GM12873 (cell line): ENCODE measurements around the gene PRRT1.

ENCODE experiments used
- CTCF ChIP-seq: IDR thresholded peaks from 2 replicates; pipeline ENCODE4 v1.5.1; 2012; ENCODE audit warnings: low read depth, mild to moderate bottlenecking, moderate library complexity, low read length, control low read depth; ENCODE audit not compliant: insufficient read depth; ENCODE audit errors: missing control alignments

Gene PRRT1

GRCh38 chr6:32151863-32152768, at the start of gene PRRT1:
TSS of gene PRRT1 (minus strand) at chr6:32151939. CDS start at chr6:32151827, 112 bp downstream.
- TF ChIP-seq CTCF: no peak

GRCh38 chr6:32200711-32201475, 49.2 kb upstream of the PRRT1 start:
- no peak for TF ChIP-seq CTCF

DNA sequence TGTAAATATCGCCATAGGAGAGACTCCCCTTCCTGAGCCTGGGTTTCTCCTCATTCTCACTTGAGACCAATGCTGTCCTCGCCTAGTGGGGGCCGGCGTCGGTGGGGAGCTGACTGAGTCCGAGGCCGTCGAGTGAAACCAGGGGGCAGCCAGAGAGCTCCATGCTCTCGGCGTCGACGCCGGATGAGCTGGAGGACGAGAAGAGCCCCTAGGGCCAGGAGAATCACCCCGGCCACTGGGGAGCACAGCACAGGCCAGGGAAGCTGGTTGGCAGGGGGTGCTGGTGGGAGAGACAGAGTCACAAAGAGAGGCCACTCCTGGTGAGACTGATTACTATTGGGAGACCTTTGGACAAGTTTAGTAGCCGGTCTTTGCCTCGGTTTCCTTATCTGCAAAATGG, 47.1 kb upstream of the PRRT1 start:
- TF ChIP-seq CTCF: no peak

DNA sequence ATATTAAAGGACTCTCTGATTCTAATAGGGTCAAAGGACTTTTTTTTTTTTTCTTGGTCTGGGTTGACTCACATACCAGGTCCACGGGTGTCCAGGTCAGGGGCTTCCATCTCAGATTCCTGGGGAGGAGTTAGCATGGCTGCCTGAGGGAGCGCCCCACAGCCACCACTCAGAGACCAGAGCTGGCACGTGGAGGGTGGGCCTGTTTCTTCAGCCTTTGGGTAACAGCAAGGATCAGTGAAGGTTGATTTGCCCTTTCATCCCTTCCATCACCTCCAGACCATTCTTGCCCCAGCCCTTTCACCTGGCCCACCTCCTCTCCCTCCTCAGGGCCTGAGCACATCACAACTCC, 46.6 kb upstream of the PRRT1 start:
- TF ChIP-seq CTCF: no peak

DNA sequence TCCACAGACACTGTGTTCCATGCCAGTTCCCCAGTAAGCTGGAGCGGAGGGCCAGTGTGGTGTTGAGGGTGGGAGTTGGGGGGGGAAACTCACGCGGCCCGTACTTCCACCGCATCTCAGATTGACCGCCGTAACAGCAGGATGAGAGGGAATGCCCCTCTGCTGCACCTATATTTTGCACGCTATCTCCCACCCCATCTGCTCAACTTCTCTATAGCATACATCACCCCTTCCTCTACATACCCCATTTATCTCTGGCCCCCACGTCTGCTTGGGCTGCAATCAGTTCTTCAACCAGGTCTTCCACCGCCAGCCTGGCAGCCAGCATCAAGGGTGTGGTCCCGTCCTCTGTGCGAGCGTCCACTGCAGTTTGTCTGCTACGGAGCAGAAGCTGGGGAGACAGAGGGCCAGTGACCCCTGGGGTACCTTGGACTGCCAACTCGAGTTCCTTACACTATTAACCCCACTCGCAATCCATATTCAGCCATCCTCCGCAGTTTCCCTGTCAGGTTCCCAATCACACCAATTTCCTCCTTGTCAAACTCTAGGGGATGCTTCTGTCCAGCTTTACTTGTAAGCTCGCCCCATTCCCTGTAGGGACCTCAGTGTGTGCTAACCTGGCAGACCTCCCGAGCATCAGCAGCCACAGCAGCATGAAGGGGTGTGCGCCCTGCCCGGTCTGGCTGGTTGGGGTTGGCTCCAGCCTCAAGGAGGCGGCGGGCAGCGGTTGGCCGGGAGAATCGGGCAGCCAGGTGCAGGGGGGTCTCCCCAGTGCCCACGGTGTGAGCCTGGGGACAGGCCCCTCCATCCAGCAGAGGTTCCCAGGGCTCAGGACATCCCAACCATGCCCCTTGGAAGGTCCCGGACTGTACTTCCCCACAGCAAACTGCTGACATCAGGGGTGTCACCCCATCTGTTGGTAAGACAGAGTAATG, 45.2 kb upstream of the PRRT1 start:
- peak; percentile 28 for TF ChIP-seq CTCF

DNA sequence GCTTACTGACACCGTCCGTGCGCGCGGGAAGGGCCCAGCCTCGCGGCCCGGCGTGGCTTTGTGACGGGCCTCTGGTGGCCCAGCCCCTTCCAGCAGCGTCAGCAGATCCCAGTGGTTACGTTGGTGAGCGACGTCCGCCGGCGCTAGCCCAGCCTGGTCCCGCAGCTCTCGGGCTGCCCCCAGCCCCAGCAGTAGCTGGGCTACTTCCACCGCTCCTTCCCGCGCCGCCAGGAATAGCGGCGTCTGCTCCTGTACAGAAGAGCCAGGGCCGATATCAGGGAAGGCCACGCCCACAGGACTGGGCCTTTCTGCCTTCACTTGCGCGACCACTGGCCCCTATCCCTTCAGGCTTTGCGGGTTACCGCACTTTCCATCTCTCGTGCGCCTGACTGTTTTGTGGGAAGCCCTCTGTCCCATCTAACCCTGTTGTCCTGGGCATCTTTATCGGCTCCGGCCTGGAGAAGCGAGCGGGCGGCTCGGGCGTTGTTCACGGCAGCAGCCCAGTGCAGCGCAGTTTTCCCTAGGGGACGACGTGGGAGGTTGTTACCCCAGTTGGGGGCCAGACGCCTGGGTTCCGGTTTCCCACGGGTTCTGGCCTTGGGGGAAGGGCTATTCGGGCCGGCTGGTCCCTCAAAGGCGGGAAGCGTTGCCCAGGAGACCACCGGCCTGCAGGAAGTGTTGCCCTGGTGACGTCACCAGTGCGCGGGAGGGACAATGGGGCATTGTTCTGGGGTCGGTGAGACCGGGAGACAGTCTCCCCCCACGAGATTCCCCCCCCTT, 44.4 kb upstream of the PRRT1 start:
- TF ChIP-seq CTCF: no peak

DNA sequence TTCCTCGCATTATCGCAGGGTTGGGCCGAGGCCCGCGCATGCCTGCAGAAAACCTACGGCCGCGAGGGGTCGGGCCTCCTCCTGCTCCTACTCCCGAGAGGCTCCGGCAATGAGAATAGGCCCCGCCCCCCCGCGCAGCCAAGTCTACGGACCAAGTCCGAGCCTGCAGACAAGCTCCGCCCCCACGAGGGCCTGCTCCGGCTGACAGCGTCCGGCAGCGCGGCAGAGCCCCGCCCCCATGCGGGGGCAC, 43.8 kb upstream of the PRRT1 start:
- peak; percentile 38 for TF ChIP-seq CTCF
